Measurements from ENCODE around the gene KCNQ1.
"Not testable (repeated sequence)": the region's sequence is repeated elsewhere in the genome, so short reads cannot be mapped to it uniquely, and the experiment has no call there.

The KCNQ1 gene

DNA sequence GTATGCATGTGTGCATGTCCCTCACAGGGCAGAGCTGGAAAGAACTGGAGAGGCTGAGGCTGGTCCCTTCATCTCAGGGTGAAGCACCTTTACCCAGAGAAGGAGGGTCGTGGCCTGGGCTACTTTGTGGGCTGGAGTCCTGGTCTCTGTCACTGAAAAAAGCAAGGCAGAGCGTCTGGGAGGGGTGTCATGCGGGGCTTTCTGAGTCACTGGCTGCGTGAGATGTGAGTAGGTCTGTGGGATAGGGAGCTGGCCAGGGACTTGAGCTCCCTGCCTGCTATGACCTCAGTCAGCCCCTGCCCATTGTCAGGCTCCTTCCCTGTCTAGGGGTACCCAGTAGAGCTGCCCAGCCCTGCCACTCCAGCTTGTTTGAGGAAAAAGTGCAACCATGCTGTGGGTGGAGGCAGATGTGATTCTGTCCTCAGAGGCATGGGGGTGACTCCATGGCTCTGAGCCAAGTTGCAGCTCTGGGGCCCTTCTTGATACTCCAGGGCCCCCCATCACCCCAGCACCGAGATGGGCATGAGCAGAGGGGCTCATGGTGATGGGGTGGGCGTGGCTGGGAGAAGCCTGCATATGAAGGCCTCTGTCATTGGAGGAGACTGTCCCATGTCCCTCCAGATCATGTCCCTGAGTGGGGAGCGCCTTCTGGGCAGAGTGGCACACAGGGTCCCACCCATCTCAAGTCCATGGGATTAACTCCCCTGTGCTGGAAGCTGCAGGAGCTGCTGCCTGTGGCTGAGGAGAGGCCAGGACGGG, 27.8 kb downstream of the KCNQ1 start:
- DNase-seq (ENCODE audit: insufficient read length) = no peak
- FAIRE-seq = no peak
- TF ChIP-seq POLR2A (IDR thresholded peaks at IDR 0.05; ENCODE audit: low read depth, low read length) (no peak), POLR2AphosphoS5 (IDR thresholded peaks at IDR 0.05; ENCODE audit: low read depth, low read length) (no peak), TAF1 (IDR thresholded peaks at IDR 0.05; ENCODE audit: borderline replicate concordance, low read depth, low read length) (no peak)

DNA sequence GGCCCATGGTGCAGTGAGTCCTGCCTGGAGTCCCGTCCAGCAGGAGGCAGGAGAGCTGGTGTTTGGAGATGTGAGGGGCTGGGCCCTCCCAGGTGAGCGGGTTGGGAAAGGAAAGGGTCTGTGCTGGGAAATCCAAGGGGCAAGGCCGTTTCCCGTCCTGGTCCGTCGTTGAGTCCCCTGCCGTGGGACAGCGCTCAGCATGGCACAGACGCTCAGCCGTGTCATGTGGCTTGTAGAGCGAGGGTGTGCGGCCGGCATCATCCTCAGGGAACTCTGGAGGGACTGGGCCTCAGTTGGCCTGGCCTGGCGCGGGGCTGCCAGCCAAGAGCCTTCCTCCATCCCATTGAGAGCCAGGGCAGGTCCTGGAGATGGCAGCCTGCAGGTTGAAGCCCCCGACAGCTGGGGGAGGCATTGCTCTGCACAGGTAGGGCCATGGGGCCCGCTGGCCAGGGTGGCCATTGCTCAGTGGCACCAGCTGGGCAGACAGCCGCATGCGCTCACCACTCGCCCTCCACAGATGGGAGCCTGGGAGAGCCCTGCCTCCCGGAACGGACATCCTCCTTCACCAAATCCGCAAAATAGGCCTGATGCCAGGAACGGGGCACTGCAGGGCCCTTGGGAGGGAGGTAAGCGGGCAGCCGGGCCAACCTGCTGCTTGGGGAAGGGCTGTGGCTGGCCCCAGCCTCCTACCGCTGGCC, 28.7 kb downstream of the KCNQ1 start:
- no peak for FAIRE-seq
- no peak for DNase-seq (ENCODE audit: insufficient read length)
- no peak for TF ChIP-seq TAF1 (IDR thresholded peaks at IDR 0.05; ENCODE audit: borderline replicate concordance, low read depth, low read length)
- no peak for TF ChIP-seq POLR2A (IDR thresholded peaks at IDR 0.05; ENCODE audit: low read depth, low read length)
- no peak for TF ChIP-seq POLR2AphosphoS5 (IDR thresholded peaks at IDR 0.05; ENCODE audit: low read depth, low read length)

DNA sequence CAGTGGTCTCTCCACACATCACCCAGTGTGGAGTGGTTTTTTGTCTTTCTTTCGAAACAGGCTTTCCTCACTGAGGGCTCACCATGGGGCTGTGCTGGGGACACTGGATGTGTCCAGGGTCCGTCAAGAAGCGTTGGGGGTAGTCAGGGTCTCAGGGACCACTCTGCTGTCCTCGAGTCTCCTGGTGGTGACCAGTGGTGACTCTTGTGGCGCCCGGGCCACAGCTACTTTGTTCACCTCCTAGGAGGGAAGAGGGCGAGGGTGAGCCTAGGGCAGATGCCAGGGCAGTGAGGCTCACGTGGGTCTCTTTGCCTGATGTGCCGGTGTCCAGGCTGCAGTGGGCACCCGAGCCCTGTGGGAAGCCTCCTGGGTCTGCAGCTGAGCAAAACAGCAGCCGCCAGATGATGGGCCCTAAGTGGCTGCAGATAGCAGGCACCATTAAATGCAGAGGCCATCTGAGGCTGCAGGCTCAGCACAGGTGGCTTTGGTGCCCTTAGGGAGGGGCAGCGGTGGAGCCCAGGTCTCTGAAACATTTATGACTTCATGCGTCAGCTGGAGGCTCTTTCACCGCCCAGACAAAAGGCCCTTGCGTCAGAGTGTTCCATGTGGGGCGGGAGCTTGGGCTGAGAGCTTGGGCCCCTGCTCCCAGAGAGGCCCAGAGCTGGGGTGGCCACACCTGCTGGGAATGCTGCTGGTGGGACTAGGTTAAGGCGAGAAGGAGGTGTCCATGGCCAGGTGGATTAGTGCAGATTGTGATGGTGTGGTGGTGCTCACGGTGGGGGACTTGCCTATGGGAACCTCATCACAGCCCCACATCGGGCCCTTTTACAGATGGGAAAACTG, 29.5 kb downstream of the KCNQ1 start:
- no peak for TF ChIP-seq POLR2A (IDR thresholded peaks at IDR 0.05; ENCODE audit: low read depth, low read length)
- no peak for TF ChIP-seq POLR2AphosphoS5 (IDR thresholded peaks at IDR 0.05; ENCODE audit: low read depth, low read length)
- TF ChIP-seq TAF1 (IDR thresholded peaks at IDR 0.05; ENCODE audit: borderline replicate concordance, low read depth, low read length) = no peak
- FAIRE-seq (no peak), DNase-seq (ENCODE audit: insufficient read length) (no peak)

DNA sequence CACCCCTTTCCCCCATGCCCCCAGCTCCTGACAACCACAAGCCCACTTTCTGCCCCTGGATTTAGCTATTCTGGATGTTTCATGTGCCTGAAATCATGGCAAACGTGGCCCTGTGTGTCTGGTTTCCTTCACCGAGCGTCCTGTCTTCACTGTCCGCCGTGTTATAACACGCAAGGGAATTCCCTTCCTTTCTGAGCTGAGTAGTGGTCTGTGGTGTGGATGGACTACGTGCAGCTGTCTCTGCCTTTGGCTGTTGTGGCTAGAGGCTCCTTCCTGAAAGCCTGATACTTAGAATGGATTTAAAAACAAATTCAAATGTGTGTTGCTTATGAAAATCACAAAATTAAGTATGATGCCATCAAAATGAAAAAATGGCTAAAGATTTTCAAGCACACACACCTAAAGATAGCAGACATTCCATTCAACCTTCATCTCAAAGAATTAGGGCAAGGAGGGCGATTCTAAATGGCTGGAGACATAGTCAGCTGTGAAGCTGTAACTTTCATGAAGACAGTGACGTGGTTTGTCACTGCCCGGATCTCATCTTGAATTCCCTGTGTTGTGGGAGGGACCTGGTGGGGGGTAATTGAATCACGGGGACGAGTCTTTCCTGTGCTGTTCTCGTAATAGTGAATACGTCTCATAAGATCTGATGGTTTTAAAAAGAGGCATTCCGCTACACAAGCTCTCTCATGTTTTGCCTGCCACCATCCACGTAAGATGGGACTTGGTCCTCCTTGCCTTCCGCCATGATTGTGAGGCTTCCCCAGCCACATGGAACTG, 30.5 kb downstream of the KCNQ1 start:
- DNase-seq (ENCODE audit: insufficient read length) = no peak
- no peak for FAIRE-seq
- TF ChIP-seq POLR2AphosphoS5 (IDR thresholded peaks at IDR 0.05; ENCODE audit: low read depth, low read length) (no peak), POLR2A (IDR thresholded peaks at IDR 0.05; ENCODE audit: low read depth, low read length) (no peak), TAF1 (IDR thresholded peaks at IDR 0.05; ENCODE audit: borderline replicate concordance, low read depth, low read length) (no peak)

DNA sequence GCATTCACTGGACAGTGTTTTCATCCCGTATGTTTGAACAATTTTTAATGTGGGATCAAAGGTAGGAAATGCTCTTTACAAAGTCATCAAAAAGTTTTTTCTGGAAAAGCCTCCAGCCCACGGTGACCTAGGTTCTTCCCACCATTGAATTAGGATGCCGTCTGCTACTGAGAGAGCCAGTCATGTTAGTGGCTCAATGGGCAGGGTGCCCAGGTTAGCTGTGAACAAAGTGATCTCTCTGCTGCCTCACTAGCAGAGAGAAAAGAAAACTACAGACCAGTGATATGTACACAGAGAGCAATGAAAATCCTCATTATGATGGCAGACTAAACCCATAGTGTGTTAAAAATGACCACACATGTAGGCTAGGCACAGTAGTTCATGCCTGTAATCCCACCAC, 32.4 kb downstream of the KCNQ1 start:
- DNase-seq (ENCODE audit: insufficient read length) (no peak), FAIRE-seq (no peak)
- TF ChIP-seq POLR2AphosphoS5 (IDR thresholded peaks at IDR 0.05; ENCODE audit: low read depth, low read length) (no peak), TAF1 (IDR thresholded peaks at IDR 0.05; ENCODE audit: borderline replicate concordance, low read depth, low read length) (no peak), POLR2A (IDR thresholded peaks at IDR 0.05; ENCODE audit: low read depth, low read length) (no peak)

DNA sequence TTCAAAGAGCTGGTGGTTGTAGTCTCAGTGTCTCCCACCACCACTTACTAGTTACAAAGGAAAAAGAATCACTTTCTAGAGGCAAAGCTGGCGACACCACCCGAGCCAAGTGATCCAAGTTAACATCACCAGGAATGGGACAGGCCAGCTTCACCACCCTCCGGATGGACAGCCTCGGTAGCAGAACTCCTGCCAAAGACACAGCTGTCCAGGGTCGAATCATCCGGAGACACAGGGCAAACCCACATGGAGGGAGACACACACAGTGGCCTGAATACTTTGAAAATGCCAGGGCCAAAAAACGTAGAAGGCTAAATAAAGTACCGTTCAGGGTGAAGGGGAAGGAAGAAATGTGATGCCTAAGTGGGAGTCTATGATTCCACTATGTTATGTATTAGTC, 33.1 kb downstream of the KCNQ1 start:
- FAIRE-seq (no peak), DNase-seq (ENCODE audit: insufficient read length) (no peak)
- TF ChIP-seq POLR2A (IDR thresholded peaks at IDR 0.05; ENCODE audit: low read depth, low read length) (no peak), TAF1 (IDR thresholded peaks at IDR 0.05; ENCODE audit: borderline replicate concordance, low read depth, low read length) (no peak), POLR2AphosphoS5 (IDR thresholded peaks at IDR 0.05; ENCODE audit: low read depth, low read length) (no peak)

DNA sequence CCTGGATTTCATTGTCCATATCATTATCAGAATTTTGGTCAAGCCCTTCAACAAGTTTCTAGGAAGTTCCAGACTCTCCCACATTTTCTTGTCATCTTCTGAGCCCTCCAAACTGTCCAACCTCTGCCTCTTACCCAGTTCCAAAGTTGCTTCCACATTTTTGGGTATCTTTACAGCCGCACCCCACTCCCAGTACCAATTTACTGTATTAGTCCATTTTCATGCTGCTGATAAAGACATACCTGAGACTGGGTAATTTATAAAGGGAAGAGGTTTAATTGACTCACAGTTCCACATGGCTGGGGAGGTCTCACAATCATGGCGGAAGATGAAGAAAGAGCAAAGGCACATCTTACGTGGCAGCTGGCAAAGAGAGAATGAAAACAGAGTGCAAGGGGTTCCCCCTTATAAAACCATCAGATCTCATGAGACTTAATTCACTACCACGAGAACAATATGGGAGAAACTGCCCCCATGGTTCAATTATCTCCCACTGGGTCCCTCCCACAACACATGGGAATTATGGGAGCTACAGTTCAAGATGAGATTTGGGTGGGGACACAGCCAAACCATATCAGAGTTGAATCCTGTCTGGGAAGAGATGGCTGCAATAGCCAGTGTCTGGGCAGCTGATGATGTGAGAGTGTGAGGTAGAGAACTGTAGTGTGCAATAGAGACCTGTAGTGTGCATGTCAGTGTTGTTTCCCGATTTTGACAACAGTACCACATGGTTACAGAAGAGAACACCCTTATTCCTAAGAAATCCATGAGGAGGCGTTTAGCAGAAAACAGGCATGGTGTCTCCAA, 35.5 kb downstream of the KCNQ1 start:
- not testable (repeated sequence) for DNase-seq (ENCODE audit: insufficient read length); FAIRE-seq

DNA sequence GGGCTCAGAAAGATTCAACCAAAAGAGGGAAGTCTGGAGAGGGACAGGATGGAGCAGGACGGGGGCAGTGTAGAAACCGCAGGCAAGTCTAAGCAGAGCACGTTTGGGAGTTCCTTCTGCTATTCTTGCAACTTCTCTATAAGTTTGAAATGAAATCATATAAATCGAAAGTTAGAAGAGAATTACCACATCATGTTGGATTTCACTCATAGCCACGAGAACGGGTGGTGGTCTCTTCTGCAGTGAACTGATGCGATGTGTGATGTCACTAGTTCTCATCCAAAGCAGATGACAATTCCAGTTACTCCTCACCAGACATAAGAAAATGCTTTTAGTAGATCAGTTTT, 36.0 kb downstream of the KCNQ1 start:
- DNase-seq (ENCODE audit: insufficient read length) (no peak), FAIRE-seq (no peak)
- TF ChIP-seq TAF1 (IDR thresholded peaks at IDR 0.05; ENCODE audit: borderline replicate concordance, low read depth, low read length) = no peak
- no peak for TF ChIP-seq POLR2A (IDR thresholded peaks at IDR 0.05; ENCODE audit: low read depth, low read length)
- TF ChIP-seq POLR2AphosphoS5 (IDR thresholded peaks at IDR 0.05; ENCODE audit: low read depth, low read length) = no peak

DNA sequence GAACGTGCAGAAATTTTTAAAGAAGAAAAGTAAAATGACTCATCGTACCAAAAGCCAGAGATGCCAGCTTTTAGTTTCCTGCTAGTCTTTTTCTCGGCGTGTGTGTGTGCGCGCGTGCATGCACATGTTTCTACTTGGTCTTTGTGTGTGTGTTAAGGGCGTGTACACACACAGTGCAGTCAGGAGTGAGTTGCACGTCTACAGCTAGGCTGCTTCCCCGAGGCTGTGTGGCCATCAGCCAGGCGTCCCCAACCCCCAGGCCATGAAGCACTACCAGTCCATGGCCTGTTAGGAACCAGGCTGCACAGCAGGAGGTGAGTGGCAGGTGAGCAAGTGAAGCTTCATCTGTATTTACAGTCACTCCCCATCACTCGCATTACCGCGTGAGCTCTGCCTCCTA, 36.4 kb downstream of the KCNQ1 start:
- no peak for FAIRE-seq
- no peak for TF ChIP-seq POLR2AphosphoS5 (IDR thresholded peaks at IDR 0.05; ENCODE audit: low read depth, low read length)
- no peak for TF ChIP-seq TAF1 (IDR thresholded peaks at IDR 0.05; ENCODE audit: borderline replicate concordance, low read depth, low read length)
- TF ChIP-seq POLR2A (IDR thresholded peaks at IDR 0.05; ENCODE audit: low read depth, low read length) = no peak
- DNase-seq (ENCODE audit: insufficient read length) = no peak

DNA sequence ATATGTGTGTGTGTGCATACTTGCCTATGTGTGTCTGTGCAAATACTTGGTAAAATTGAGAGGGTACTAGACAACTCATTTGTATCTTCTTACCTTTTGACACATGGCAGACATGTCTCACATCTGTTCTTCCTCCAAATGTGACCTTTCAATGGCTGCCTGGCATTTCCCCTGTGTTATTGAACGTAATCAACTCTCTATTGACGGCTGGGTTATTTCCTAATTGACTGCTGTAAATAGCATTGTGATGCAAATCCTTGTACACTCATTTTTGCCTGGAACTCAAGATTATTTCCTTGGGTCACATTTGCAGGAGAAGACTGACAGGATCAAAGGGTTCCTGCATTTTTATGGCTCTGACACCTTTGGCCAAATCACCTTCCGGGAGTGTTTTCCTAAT, 37.4 kb downstream of the KCNQ1 start:
- FAIRE-seq = no peak
- DNase-seq (ENCODE audit: insufficient read length) = no peak
- TF ChIP-seq TAF1 (IDR thresholded peaks at IDR 0.05; ENCODE audit: borderline replicate concordance, low read depth, low read length) (no peak), POLR2A (IDR thresholded peaks at IDR 0.05; ENCODE audit: low read depth, low read length) (no peak), POLR2AphosphoS5 (IDR thresholded peaks at IDR 0.05; ENCODE audit: low read depth, low read length) (no peak)

Data from GM12892 (cell line).